Measurements from ENCODE around the gene SMAP1.

GRCh38 chr6:70889270-70889669 lies 221.6 kb downstream of the SMAP1 start:
- TF ChIP-seq EZH2 (IDR thresholded peaks at IDR 0.05; ENCODE audit: borderline replicate concordance, low read depth, low read length, poor library complexity, severe bottlenecking) (no peak), CTCF (conservative IDR thresholded peaks at IDR 0.05; ENCODE audit: low read depth, low read length) (no peak)

Measured in A673 (cell line).